PC-3 (cell line): ENCODE measurements around the gene TPST1.

Experiments used
- EZH2 ChIP-seq: fragments of 300-600 bp; sonication (generic); IDR thresholded peaks from one replicate; pipeline ENCODE4 v1.6.1; 2017; ENCODE audit warnings: antibody characterized with exemption, mild to moderate bottlenecking, low read length; ENCODE audit not compliant: unreplicated experiment
- TF ChIP-seq, protein P1 (sequence below): fragments of 300-600 bp; sonication (generic); conservative IDR thresholded peaks from 2 replicates; pipeline ENCODE4 v1.5.1; 2017; ENCODE audit warnings: antibody characterized with exemption, low read depth, mild to moderate bottlenecking, low read length

DNA sequence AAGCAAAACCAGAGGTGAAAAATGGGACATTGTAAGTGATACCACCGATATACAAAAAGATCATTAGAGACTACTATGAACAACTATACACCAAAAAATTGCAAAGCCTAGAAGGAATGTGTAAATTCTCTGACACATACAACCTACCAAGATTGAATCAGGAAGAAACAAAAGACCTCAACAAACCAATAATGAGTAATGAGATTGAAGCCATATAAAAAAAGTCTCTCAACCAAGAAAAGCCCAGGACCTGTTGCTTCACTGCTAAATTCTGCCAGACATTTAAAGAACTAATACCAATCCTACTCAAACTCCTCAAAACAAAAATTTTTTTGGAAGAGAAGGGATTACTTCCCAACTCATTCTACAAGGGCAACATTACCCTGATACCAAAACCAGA is 134.0 kb downstream of the TPST1 start:
- TF ChIP-seq, protein P1, sequence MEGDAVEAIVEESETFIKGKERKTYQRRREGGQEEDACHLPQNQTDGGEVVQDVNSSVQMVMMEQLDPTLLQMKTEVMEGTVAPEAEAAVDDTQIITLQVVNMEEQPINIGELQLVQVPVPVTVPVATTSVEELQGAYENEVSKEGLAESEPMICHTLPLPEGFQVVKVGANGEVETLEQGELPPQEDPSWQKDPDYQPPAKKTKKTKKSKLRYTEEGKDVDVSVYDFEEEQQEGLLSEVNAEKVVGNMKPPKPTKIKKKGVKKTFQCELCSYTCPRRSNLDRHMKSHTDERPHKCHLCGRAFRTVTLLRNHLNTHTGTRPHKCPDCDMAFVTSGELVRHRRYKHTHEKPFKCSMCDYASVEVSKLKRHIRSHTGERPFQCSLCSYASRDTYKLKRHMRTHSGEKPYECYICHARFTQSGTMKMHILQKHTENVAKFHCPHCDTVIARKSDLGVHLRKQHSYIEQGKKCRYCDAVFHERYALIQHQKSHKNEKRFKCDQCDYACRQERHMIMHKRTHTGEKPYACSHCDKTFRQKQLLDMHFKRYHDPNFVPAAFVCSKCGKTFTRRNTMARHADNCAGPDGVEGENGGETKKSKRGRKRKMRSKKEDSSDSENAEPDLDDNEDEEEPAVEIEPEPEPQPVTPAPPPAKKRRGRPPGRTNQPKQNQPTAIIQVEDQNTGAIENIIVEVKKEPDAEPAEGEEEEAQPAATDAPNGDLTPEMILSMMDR: no peak
- no peak for TF ChIP-seq EZH2
